Prostate gland (tissue), 2 donors: ENCODE data around the gene GUCA2A. TPM values are rescaled to one million over a fixed set of nuclear protein-coding genes. Genes with fewer than 3 reads are reported as not detected.

Experiments used
- DNase-seq: peaks from one replicate; pipeline ENCODE4 v3.0.0-alpha.2; 2019; ENCODE audit warnings: low spot score
- H3K27ac ChIP-seq, 2 donors: fragments of 200-600 bp; sonication (generic); 2 replicates each; pipeline ENCODE4 v1.5.1; 2017 to 2019
- H3K27me3 ChIP-seq: fragments of 200-600 bp; sonication (generic); replicated peaks from 2 replicates; pipeline ENCODE4 v1.5.1; 2019; ENCODE audit not compliant: insufficient read depth
- H3K36me3 ChIP-seq, 2 donors: fragments of 200-600 bp; sonication (generic); 1 replicate in 1 of 2; 2 replicates in 1 of 2; pipeline versions ENCODE4 v1.5.1 to v1.8.1; 2017 to 2019
- H3K4me1 ChIP-seq: fragments of 200-600 bp; sonication (generic); replicated peaks from 2 replicates; pipeline ENCODE4 v1.5.1; 2019
- H3K4me3 ChIP-seq, 2 donors: fragments of 200-600 bp; sonication (generic); 2 replicates each; pipeline ENCODE4 v1.5.1; 2017 to 2019
- H3K9me3 ChIP-seq: fragments of 200-600 bp; sonication (generic); 2 replicates; pipeline ENCODE4 v1.5.1; 2017
- POLR2A ChIP-seq: fragments of 450-650 bp; IDR thresholded peaks from one replicate; pipeline ENCODE4 v1.6.1; 2016; ENCODE audit warnings: antibody characterized with exemption, mild to moderate bottlenecking
- POLR2AphosphoS5 ChIP-seq: sonication (generic); formaldehyde crosslinking; IDR thresholded peaks from one replicate; pipeline ENCODE4 v1.6.1; 2017; ENCODE audit warnings: antibody characterized with exemption
- WGBS: methylation state at CpG from one replicate; pipeline ENCODE4 v1.1.5; 2018; 5-methylcytosine and 5-hydroxymethylcytosine counted together
- intact Hi-C: fragments of 100-400 bp; cut with DNase I; formaldehyde crosslinking; loops from one replicate; pipeline ENCODE4 v1.14.2; 2022
- total RNA-seq, 2 donors: library from RNA; depleted of rRNA; stranded (reverse); fragments of >200 nt; gene quantifications; one replicate each; pipeline ENCODE4 v1.1.0, GENCODE V29; 2016
- TF ChIP-seq, protein P1 (sequence below), 4 experiments: fragments of 200-600 bp in 2 of 4; fragments of 450-650 bp in 2 of 4; sonication (generic) in 2 of 4; IDR thresholded peaks; 1 replicate in 3 of 4; 2 replicates in 1 of 4; pipeline ENCODE4 v1.5.1; 2016 to 2019; ENCODE audit warnings: antibody characterized with exemption in 4 of 4, mild to moderate bottlenecking in 2 of 4, moderate library complexity in 2 of 4

The GUCA2A gene
- total RNA-seq, 2 donors from 2014 or later = not detected

DNA sequence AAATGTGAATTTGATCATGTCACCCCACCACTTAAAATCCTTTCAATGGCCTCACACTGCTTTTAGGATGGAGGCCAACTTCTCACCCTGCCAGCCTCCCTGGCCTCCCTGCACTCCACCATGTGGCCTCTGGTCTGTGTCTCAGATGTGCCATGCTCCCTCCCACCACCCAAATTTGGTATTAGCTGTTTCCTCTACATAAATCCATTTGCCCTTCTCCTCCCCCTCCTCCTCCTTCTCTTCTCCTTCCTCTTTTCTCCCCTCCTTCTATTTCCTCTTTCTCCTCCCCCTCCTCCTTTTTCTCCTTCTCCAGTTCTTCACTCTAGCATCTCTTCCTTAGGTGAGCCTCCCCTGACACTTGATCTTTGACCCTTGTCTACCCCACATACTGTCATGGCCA, 28.1 kb downstream of the GUCA2A start:
- TF ChIP-seq, protein P1, sequence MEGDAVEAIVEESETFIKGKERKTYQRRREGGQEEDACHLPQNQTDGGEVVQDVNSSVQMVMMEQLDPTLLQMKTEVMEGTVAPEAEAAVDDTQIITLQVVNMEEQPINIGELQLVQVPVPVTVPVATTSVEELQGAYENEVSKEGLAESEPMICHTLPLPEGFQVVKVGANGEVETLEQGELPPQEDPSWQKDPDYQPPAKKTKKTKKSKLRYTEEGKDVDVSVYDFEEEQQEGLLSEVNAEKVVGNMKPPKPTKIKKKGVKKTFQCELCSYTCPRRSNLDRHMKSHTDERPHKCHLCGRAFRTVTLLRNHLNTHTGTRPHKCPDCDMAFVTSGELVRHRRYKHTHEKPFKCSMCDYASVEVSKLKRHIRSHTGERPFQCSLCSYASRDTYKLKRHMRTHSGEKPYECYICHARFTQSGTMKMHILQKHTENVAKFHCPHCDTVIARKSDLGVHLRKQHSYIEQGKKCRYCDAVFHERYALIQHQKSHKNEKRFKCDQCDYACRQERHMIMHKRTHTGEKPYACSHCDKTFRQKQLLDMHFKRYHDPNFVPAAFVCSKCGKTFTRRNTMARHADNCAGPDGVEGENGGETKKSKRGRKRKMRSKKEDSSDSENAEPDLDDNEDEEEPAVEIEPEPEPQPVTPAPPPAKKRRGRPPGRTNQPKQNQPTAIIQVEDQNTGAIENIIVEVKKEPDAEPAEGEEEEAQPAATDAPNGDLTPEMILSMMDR (IDR thresholded peaks at IDR 0.05) = no peak
- TF ChIP-seq POLR2AphosphoS5 (no peak), POLR2A (no peak)
- H3K4me1 ChIP-seq = no peaks in the 10 kb centered on the region
- H3K9me3 ChIP-seq = no peaks in the 10 kb centered on the region
- intact Hi-C loops = no loop called here
- no peak overlapping the region for H3K4me3 ChIP-seq
- no peaks in the 10 kb centered on the region for H3K27me3 ChIP-seq
- H3K36me3 ChIP-seq = no peaks in the 10 kb centered on the region
- DNase-seq = no peak
- H3K27ac ChIP-seq = no peak overlapping the region

DNA sequence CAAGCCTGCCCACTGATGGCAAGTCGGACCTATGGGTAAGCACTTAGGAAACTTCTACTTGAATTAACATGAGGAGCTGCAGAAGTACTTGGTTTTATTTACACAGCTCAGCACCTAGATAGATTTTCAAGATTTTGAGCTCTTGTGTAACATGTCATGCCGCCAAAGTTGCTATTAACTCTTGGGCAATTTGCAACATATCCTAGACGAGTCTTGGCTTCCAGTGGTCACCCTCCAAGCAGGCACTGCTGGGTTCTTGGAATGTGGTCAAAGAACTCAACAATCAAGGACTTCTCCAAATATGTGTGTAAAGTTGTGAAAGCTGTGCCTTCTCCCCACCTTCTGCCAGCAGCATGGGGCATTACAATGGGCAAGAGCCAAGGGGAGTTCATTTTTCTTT, 29.1 kb downstream of the GUCA2A start:
- Histone ChIP-seq H3K27ac (no peak overlapping the region), H3K27me3 (no peaks in the 10 kb centered on the region), H3K9me3 (no peaks in the 10 kb centered on the region), H3K4me3 (no peak overlapping the region), H3K4me1 (no peaks in the 10 kb centered on the region), H3K36me3 (no peaks in the 10 kb centered on the region)
- 35% methylated on average over 3 of the region's 3 CpGs for WGBS
- DNase-seq = peak; percentile 75
- intact Hi-C loops = no loop called here
- TF ChIP-seq POLR2A = no peak
- peak; percentile 87 for TF ChIP-seq POLR2AphosphoS5

DNA sequence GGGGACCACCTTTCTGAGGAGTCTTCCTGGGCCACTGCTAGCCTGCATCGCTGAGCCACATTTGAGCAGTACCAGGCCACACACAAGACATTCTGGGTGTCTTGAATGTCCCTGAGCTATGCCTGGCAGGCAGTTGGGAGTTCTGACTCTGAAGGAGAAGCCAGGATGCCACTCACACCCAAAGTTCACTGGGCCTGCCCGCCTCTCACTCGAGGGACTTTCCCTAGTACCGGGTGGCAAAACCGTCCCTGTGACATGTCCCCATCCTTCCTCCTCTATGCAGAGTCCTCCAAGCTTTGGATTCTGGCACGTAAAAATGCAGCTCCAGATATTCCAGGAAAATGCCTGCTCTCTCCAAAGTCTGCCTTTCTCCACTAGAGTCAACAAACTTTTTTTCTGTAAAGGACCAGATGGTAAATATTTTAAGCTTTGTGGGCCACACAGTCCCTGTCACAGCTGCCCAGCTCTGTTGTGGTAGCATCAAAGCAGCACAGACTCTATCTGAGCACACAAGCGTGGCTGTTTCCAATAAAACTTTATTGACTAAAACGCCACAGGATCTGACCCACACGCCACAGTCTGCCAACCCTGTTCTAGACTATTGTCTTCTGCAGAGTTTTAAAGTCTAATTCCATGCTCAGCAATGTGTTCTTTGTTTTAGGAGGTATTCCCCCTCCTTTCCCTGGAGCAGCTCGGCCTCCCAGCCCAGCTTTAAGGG, 30.6 kb downstream of the GUCA2A start:
- no peak for DNase-seq
- no peaks in the 10 kb centered on the region for H3K27me3 ChIP-seq
- H3K36me3 ChIP-seq = no peaks in the 10 kb centered on the region
- no peak overlapping the region for H3K4me3 ChIP-seq
- H3K9me3 ChIP-seq = no peaks in the 10 kb centered on the region
- H3K27ac ChIP-seq = no peak overlapping the region
- intact Hi-C loops = no loop called here
- 70% methylated on average over 10 of the region's 10 CpGs for WGBS
- no peaks in the 10 kb centered on the region for H3K4me1 ChIP-seq
- TF ChIP-seq, protein P1 (IDR thresholded peaks at IDR 0.05) = no peak
- no peak for TF ChIP-seq POLR2AphosphoS5
- no peak for TF ChIP-seq POLR2A

DNA sequence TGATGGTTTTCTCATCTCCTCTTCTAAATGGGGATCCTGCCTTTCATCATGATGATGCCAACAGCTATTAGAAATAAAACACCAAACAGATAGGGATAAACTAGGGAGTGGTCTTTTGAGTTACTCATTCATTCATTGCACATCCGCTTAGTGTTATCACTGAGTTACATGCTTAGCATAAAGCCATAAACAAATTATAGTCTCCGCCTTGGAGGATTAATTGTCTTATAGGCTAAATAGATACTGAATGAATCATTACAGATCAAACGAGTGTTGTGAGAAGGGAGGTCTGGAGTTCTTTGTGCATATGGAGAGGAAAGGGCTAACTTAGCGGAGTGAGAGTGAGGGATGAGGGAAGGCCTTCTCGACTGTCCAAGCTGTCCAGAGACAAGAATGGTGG, 31.2 kb downstream of the GUCA2A start:
- WGBS = 87% methylated on average over 5 of the region's 5 CpGs
- intact Hi-C loops = no loop called here
- DNase-seq = no peak
- Histone ChIP-seq H3K4me1 (no peaks in the 10 kb centered on the region), H3K36me3 (no peaks in the 10 kb centered on the region), H3K27me3 (no peaks in the 10 kb centered on the region), H3K9me3 (no peaks in the 10 kb centered on the region), H3K27ac (no peak overlapping the region), H3K4me3 (no peak overlapping the region)
- TF ChIP-seq, protein P1 (IDR thresholded peaks at IDR 0.05) = no peak
- TF ChIP-seq POLR2A (no peak), POLR2AphosphoS5 (no peak)

DNA sequence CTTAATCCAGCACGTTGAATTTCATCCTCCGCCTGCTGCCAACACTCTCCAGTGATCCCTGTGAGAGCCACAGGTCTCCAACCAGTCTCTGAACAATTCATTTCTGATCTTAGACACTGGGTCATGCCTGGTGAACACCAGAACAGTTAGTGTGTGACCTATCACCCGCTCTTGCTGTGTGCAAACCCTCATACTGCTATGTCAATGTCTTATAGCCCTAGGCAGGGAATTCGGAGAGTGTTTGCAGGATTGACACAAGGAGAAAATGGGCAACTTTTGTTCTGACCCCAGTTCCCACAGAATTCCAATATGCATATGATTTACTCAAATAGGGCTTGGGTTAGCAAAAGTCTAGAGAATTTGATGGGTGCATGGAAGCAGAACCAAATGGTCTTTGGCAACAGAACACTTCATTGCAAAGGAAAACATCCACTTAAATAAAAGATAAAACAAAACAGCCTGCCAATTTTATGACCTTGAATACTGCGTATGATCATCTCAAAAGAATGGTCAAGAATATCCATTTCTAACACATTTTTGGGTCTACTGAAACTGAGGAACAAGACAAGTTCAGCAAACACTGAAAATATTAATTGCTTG, 34.4 kb downstream of the GUCA2A start:
- no peaks in the 10 kb centered on the region for H3K9me3 ChIP-seq
- TF ChIP-seq, protein P1 (IDR thresholded peaks at IDR 0.05) = no peak
- TF ChIP-seq POLR2AphosphoS5 (no peak), POLR2A (no peak)
- H3K27me3 ChIP-seq = no peaks in the 10 kb centered on the region
- H3K36me3 ChIP-seq = no peaks in the 10 kb centered on the region
- WGBS = 93% methylated on average over 5 of the region's 5 CpGs
- no peaks in the 10 kb centered on the region for H3K4me1 ChIP-seq
- no peak overlapping the region for H3K27ac ChIP-seq
- no peak overlapping the region for H3K4me3 ChIP-seq
- no peak for DNase-seq
- intact Hi-C loops = no loop called here
